Ovary (tissue), 9 donors: Measurements from ENCODE around the gene SYT15. TPM values are rescaled to one million over a fixed set of nuclear protein-coding genes. Genes with fewer than 3 reads are reported as not detected.
"Not testable (repeated sequence)": the region's sequence is repeated elsewhere in the genome, so short reads cannot be mapped to it uniquely, and the experiment has no call there.

Experiments used
- DNase-seq, 5 donors: peaks; one replicate each; pipeline ENCODE4 v3.0.0-alpha.2; 2019 to 2020
- H3K27ac ChIP-seq, 2 donors: fragments of 200-600 bp; one replicate each; pipeline versions ENCODE4 v1.5.1 to v1.8.0; 2019 to 2022
- H3K27me3 ChIP-seq: fragments of 200-600 bp; one replicate; pipeline ENCODE4 v1.8.0; 2022
- H3K36me3 ChIP-seq: fragments of 200-600 bp; sonication (generic); one replicate; pipeline ENCODE4 v1.5.1; 2019
- H3K4me1 ChIP-seq: one replicate; pipeline ENCODE4 v1.8.1; 2013; ENCODE audit warnings: mild to moderate bottlenecking, moderate library complexity; ENCODE audit not compliant: insufficient read depth
- H3K4me3 ChIP-seq: fragments of 200-600 bp; sonication (generic); one replicate; pipeline ENCODE4 v1.5.1; 2017
- H3K9me3 ChIP-seq, 2 donors: fragments of 200-600 bp in 1 of 2; sonication (generic) in 1 of 2; one replicate each; pipeline versions ENCODE4 v1.5.1 to v1.8.1; 2013 to 2019; ENCODE audit warnings: mild to moderate bottlenecking in 1 of 2, moderate library complexity in 1 of 2
- CTCF ChIP-seq, 3 donors: fragments of 450-650 bp in 2 of 3; fragments of 200-600 bp in 1 of 3; IDR thresholded peaks; one replicate each; pipeline versions ENCODE4 v1.5.1 to v1.8.0; 2016 to 2022; ENCODE audit warnings: antibody characterized with exemption in 3 of 3, mild to moderate bottlenecking in 1 of 3
- POLR2A ChIP-seq: fragments of 450-650 bp; IDR thresholded peaks from one replicate; pipeline ENCODE4 v1.6.1; 2017; ENCODE audit warnings: antibody characterized with exemption, mild to moderate bottlenecking, moderate library complexity
- WGBS, 3 donors: extraction: QIAGEN DNeasy Blood & Tissue Kit in 1 of 3; methylation state at CpG; one replicate each; pipeline versions ENCODE4 v1.1.5 to v1.1.7; 2013 to 2017; 5-methylcytosine and 5-hydroxymethylcytosine counted together
- intact Hi-C, 4 donors: fragments of 100-400 bp; cut with DNase I; formaldehyde crosslinking; loops; one replicate each; pipeline versions ENCODE4 v1.11.0 to v1.15.1; 2022 to 2023
- polyA plus RNA-seq, 2 donors: library from polyadenylated mRNA; stranded (reverse); fragments of 200-250 nt in 1 of 2; fragments of 350-450 nt in 1 of 2; fragmentation: Illumina TruSeq in 1 of 2; extraction: RNeasy Lipid Tissue Mini Kit (QIAGEN cat#74804) in 1 of 2; gene quantifications; one replicate each; pipeline ENCODE4 v1.2.3, GENCODE V29; 2013 to 2014
- total RNA-seq, 7 donors: library from RNA; depleted of rRNA in 2 of 7; stranded (reverse); fragments of >200 nt in 2 of 7; fragmentation: NEBNext Ultra II Directional in 3 of 7; extraction: Animal tissue kit (Norgen Biotek cat#: 25700) in 3 of 7; gene quantifications; one replicate each; pipeline versions ENCODE4 v1.1.0 to v1.2.4, GENCODE V29; 2016 to 2023
- donor health status: DM: no; HTN: no; CAD: no; lungs with moderate emphysema.
- donor health status: DM: no; HTN: no; CAD: no.
- donor health status: Bipolar disorder and iron deficiency.
- donor health status: DM: yes; HTN: yes; CAD: no.
- donor health status: DM: no; HTN: no; CAD: no.
- donor health status: DM: yes; HTN: yes; CAD: no.

The SYT15 gene
- total and polyA plus RNA-seq, 9 donors = 0.24 to 5.3 (median 3.2) TPM

- no peaks in the 10 kb centered on the region for H3K36me3 ChIP-seq
- H3K4me3 ChIP-seq = no peak overlapping the region
- peak in 1 of 5 donors; percentile 7 for DNase-seq
- H3K4me1 ChIP-seq = peaks cover 6% of the 10 kb centered on the region
- no peaks in the 10 kb centered on the region for H3K9me3 ChIP-seq
- 61 to 86% (median 72%) methylated on average over 1 of the region's 1 CpG for WGBS, 3 donors
- TF ChIP-seq POLR2A = no peak
- no peak overlapping the region for H3K27ac ChIP-seq
- intact Hi-C loops = no loop called here
- H3K27me3 ChIP-seq = no peaks in the 10 kb centered on the region
Observed at GRCh38 chr10:46560952-46561351, 18.0 kb upstream of the SYT15 start.

- H3K27me3 ChIP-seq, H3K4me3 ChIP-seq, H3K9me3 ChIP-seq, H3K27ac ChIP-seq, H3K4me1 ChIP-seq, intact Hi-C loops, H3K36me3 ChIP-seq: not testable (repeated sequence)
- TF ChIP-seq CTCF (IDR thresholded peaks at IDR 0.05) = peak in 1 of 3 donors; percentile 56
- WGBS, 3 donors = 6 to 14% (median 8%) methylated on average over 4 of the region's 6 CpGs
- DNase-seq = peak; percentile 32 to 62 (median 49)
Observed at GRCh38 chr10:46565591-46566332, 13.2 kb upstream of the SYT15 start.

GRCh38 chr10:46567151-46567550, 11.8 kb upstream of the SYT15 start:
- H3K4me3 ChIP-seq, H3K4me1 ChIP-seq, DNase-seq, H3K9me3 ChIP-seq, H3K27me3 ChIP-seq, intact Hi-C loops, H3K36me3 ChIP-seq, H3K27ac ChIP-seq: not testable (repeated sequence)
- 80 to 94% (median 92%) methylated on average over 2 to 6 of the region's 9 CpGs for WGBS, 3 donors

GRCh38 chr10:46570655-46571054, 8.3 kb upstream of the SYT15 start:
- no CpG with 5 or more reads among the region's 2 CpGs for WGBS, 3 donors
- H3K4me3 ChIP-seq, H3K27me3 ChIP-seq, DNase-seq, intact Hi-C loops, H3K36me3 ChIP-seq, H3K9me3 ChIP-seq, H3K4me1 ChIP-seq, H3K27ac ChIP-seq: not testable (repeated sequence)

GRCh38 chr10:46572765-46573164, 6.2 kb upstream of the SYT15 start:
- H3K4me3 ChIP-seq, H3K36me3 ChIP-seq, H3K9me3 ChIP-seq, H3K27ac ChIP-seq, DNase-seq, intact Hi-C loops, H3K27me3 ChIP-seq, H3K4me1 ChIP-seq: not testable (repeated sequence)
- 43 to 83% (median 49%) methylated on average over 2 to 3 of the region's 4 CpGs for WGBS, 3 donors

- 43 to 57% (median 47%) methylated on average over 3 to 4 of the region's 5 CpGs for WGBS, 3 donors
- intact Hi-C loops, DNase-seq: not testable (repeated sequence)
Observed at GRCh38 chr10:46573314-46573713, 5.6 kb upstream of the SYT15 start.

GRCh38 chr10:46573884-46574283, 5.0 kb upstream of the SYT15 start:
- intact Hi-C loops, H3K36me3 ChIP-seq, H3K9me3 ChIP-seq, H3K27me3 ChIP-seq, H3K4me3 ChIP-seq, H3K4me1 ChIP-seq, H3K27ac ChIP-seq: not testable (repeated sequence)
- WGBS, 3 donors = 54 to 58% methylated on average over 3 of the region's 4 CpGs; no CpG with 5 or more reads in 1 of the 3 donors
- peak in 1 of 5 donors; percentile 20 for DNase-seq

More at GRCh38 chr10:46573314-46573713, 5.6 kb upstream of the SYT15 start:
- not testable (repeated sequence) for H3K4me1 ChIP-seq, H3K27ac ChIP-seq, H3K27me3 ChIP-seq, H3K9me3 ChIP-seq, H3K36me3 ChIP-seq, H3K4me3 ChIP-seq

GRCh38 chr10:46577624-46578473, 1.1 kb upstream of the SYT15 start:
- H3K4me3 ChIP-seq, H3K27me3 ChIP-seq, H3K9me3 ChIP-seq, H3K36me3 ChIP-seq, intact Hi-C loops, H3K4me1 ChIP-seq, H3K27ac ChIP-seq, DNase-seq: not testable (repeated sequence)
- WGBS, 3 donors = 23 to 75% methylated on average over 4 to 40 of the region's 50 CpGs; no CpG with 5 or more reads in 1 of the 3 donors

GRCh38 chr10:46579378-46579777, 450 bp downstream of the SYT15 start:
- H3K36me3 ChIP-seq, intact Hi-C loops, H3K27ac ChIP-seq, H3K4me1 ChIP-seq, DNase-seq, H3K27me3 ChIP-seq, H3K4me3 ChIP-seq, H3K9me3 ChIP-seq: not testable (repeated sequence)
- 45% methylated on average over 11 of the region's 21 CpGs; no CpG with 5 or more reads in 2 of the 3 donors for WGBS, 3 donors

GRCh38 chr10:46581997-46582396, 3.1 kb downstream of the SYT15 start:
- intact Hi-C loops, H3K4me1 ChIP-seq, H3K9me3 ChIP-seq, H3K4me3 ChIP-seq, H3K27ac ChIP-seq, DNase-seq, H3K36me3 ChIP-seq, H3K27me3 ChIP-seq: not testable (repeated sequence)
- WGBS, 3 donors = 86 to 96% (median 96%) methylated on average over 6 to 9 of the region's 12 CpGs
